ENCODE data around the gene TBCK. TPM values are rescaled to one million over a fixed set of nuclear protein-coding genes. Genes with fewer than 3 reads are reported as not detected.
A peak's percentile ranks its signal among the peaks of the same experiment; 100 is the strongest.

TBCK gene
- total and polyA plus RNA-seq, 2 of the 8 experiments (the other 6 are each of a cell fraction or from before 2014, with no cell fraction given): 10.2 to 18.7 TPM

GRCh38 chr4:106315968-106316772 lies at the start of gene TBCK, which contains the start of gene AIMP1 (continued):
- TF ChIP-seq CTCF (IDR thresholded peaks at IDR 0.05; ENCODE audit: control extremely low read depth in 1 of 3, insufficient read depth in 1 of 3, low read depth in 1 of 3, low read length in 3 of 3) (no peak), CREB1 (IDR thresholded peaks at IDR 0.05) (peak; percentile 95), CTBP2 (IDR thresholded peaks at IDR 0.05; ENCODE audit: borderline replicate concordance, insufficient read depth, insufficient read length, low read length) (no peak), TBP (IDR thresholded peaks at IDR 0.05; ENCODE audit: low read depth, low read length) (peak; percentile 91), SP4 (IDR thresholded peaks at IDR 0.05; ENCODE audit: low read length) (peak; percentile 100), TAF1 (IDR thresholded peaks at IDR 0.05; ENCODE audit: low read depth, low read length) (peak; percentile 87), KDM4A (IDR thresholded peaks at IDR 0.05; ENCODE audit: low read depth, low read length, severe bottlenecking) (peak; percentile 82), HDAC2 (IDR thresholded peaks at IDR 0.05; ENCODE audit: borderline replicate concordance in 1 of 2, low read depth in 2 of 2, low read length in 2 of 2) (peak; percentile 13 to 37; a peak in 1 of 4 replicates), SAP30 (IDR thresholded peaks at IDR 0.05; ENCODE audit: insufficient read depth, insufficient replicate concordance, low read length) (no peak), POLR2AphosphoS5 (IDR thresholded peaks at IDR 0.05; ENCODE audit: low read depth, low read length) (peak; percentile 97), GTF2F1 (IDR thresholded peaks at IDR 0.05; ENCODE audit: borderline replicate concordance, low read depth, low read length) (no peak), RXRA (IDR thresholded peaks at IDR 0.05; ENCODE audit: insufficient read depth, low read depth, low read length) (no peak), ATF2 (IDR thresholded peaks at IDR 0.05; ENCODE audit: low read length) (0 out of 2 replicates have a peak, but pooled peaks have one; percentile 68), KDM1A (IDR thresholded peaks at IDR 0.05; ENCODE audit: borderline replicate concordance, low read length) (no peak), MAFK (IDR thresholded peaks at IDR 0.05; ENCODE audit: low read depth, low read length) (no peak), ZNF274 (IDR thresholded peaks at IDR 0.05; ENCODE audit: borderline replicate concordance, extremely low read depth, low read length) (no peak), TAF7 (optimal IDR thresholded peaks at IDR 0.05; ENCODE audit: borderline replicate concordance, low read depth, low read length) (peak; percentile 54), HDAC6 (IDR thresholded peaks at IDR 0.05; ENCODE audit: low read depth, low read length) (no peak), POU5F1 (IDR thresholded peaks at IDR 0.05; ENCODE audit: low read depth, low read length) (no peak)
